PC-3 (cell line): ENCODE results near the gene DMAC2. TPM values are rescaled to one million over a fixed set of nuclear protein-coding genes. Genes with fewer than 3 reads are reported as not detected.

Experiments
- ATAC-seq: fragments of 200-7000 bp; cut with Tn5 transposase; 2 replicates; pipeline ENCODE4 v1.9.1; 2020; ENCODE audit warnings: mild to moderate bottlenecking, moderate library complexity
- BruUV-seq: library from RNA; stranded (reverse); fragments of 400-500 nt; replicated peaks from 2 replicates; lab custom pipeline; 2021; lab: Mats Ljungman, UMichigan
- CTCF ChIA-PET: fragments of 300-600 bp; sonication (Branson Sonifier 250); formaldehyde crosslinking; loops from one replicate; lab custom pipeline; 2022; ENCODE audit warnings: antibody characterized with exemption; lab: Charles Lee
- POLR2A ChIA-PET: fragments of 300-600 bp; sonication (Branson Sonifier 250); formaldehyde crosslinking; loops from one replicate; lab custom pipeline; 2022; ENCODE audit warnings: antibody characterized with exemption; ENCODE audit not compliant: unreplicated experiment; lab: Charles Lee
- DNase-seq: peaks from one replicate; pipeline ENCODE4 v3.0.0-alpha.2; 2015
- H2AFZ ChIP-seq: fragments of 300-600 bp; sonication (generic); 2 replicates; pipeline ENCODE4 v1.6.0; 2016; ENCODE audit warnings: antibody characterized with exemption, low read length
- H3F3A ChIP-seq: fragments of 300-600 bp; sonication (generic); one replicate; pipeline ENCODE4 v1.6.0; 2017; ENCODE audit warnings: antibody characterized with exemption, low read length, control low read depth, mild to moderate bottlenecking; ENCODE audit not compliant: unreplicated experiment
- H3K27ac ChIP-seq: fragments of 300-600 bp; sonication (generic); 2 replicates; pipeline ENCODE4 v1.5.1; 2016; ENCODE audit warnings: mild to moderate bottlenecking, low read length
- H3K27me3 ChIP-seq: fragments of 300-600 bp; sonication (generic); 2 replicates; pipeline ENCODE4 v1.6.1; 2016; ENCODE audit warnings: low read length, mixed read lengths
- H3K36me3 ChIP-seq: fragments of 300-600 bp; sonication (generic); 2 replicates; pipeline ENCODE4 v1.6.1; 2016; ENCODE audit warnings: low read depth, mixed run types, low read length, mixed read lengths
- H3K4me1 ChIP-seq: fragments of 300-600 bp; sonication (generic); 2 replicates; pipeline ENCODE4 v1.5.1; 2016; ENCODE audit warnings: low read length; ENCODE audit not compliant: insufficient read depth
- H3K4me2 ChIP-seq: fragments of 300-600 bp; sonication (generic); 2 replicates; pipeline ENCODE4 v1.6.0; 2016; ENCODE audit warnings: low read length
- H3K4me3 ChIP-seq: fragments of 300-600 bp; sonication (generic); 2 replicates; pipeline ENCODE4 v1.5.1; 2016; ENCODE audit warnings: mild to moderate bottlenecking, low read length, mixed read lengths
- H3K79me2 ChIP-seq: fragments of 300-600 bp; sonication (generic); 2 replicates; pipeline ENCODE4 v1.6.1; 2017; ENCODE audit warnings: low read length, mixed read lengths
- H3K9ac ChIP-seq: fragments of 300-600 bp; sonication (generic); 2 replicates; pipeline ENCODE4 v1.6.0; 2016; ENCODE audit warnings: mild to moderate bottlenecking, low read length
- H3K9me2 ChIP-seq: fragments of 300-600 bp; sonication (generic); replicated peaks from 2 replicates; pipeline ENCODE4 v1.6.1; 2016; ENCODE audit warnings: mixed run types, low read length, mixed read lengths
- H3K9me3 ChIP-seq: fragments of 300-600 bp; sonication (generic); 2 replicates; pipeline ENCODE4 v1.6.1; 2016; ENCODE audit warnings: low read length, mixed read lengths
- H4K20me1 ChIP-seq: fragments of 300-600 bp; sonication (generic); 2 replicates; pipeline ENCODE4 v1.6.1; 2016; ENCODE audit warnings: low read length, mixed read lengths
- EZH2 ChIP-seq: fragments of 300-600 bp; sonication (generic); IDR thresholded peaks from one replicate; pipeline ENCODE4 v1.6.1; 2017; ENCODE audit warnings: antibody characterized with exemption, mild to moderate bottlenecking, low read length; ENCODE audit not compliant: unreplicated experiment
- EZH2phosphoT487 ChIP-seq: fragments of 300-600 bp; sonication (generic); IDR thresholded peaks from 2 replicates; pipeline ENCODE4 v1.6.1; 2018; ENCODE audit warnings: mild to moderate bottlenecking, antibody characterized with exemption, low read length, borderline replicate concordance
- intact Hi-C: fragments of 100-400 bp; cut with micrococcal nuclease; formaldehyde crosslinking; loops from 2 replicates; pipeline ENCODE4 v1.9.0; 2023
- total RNA-seq: library from RNA; depleted of rRNA; stranded (reverse); fragments of >200 nt; gene quantifications from 2 replicates; pipeline ENCODE4 v1.2.3, GENCODE V29; 2014
- TF ChIP-seq, protein P1 (sequence below): fragments of 300-600 bp; sonication (generic); conservative IDR thresholded peaks from 2 replicates; pipeline ENCODE4 v1.5.1; 2017; ENCODE audit warnings: antibody characterized with exemption, low read depth, mild to moderate bottlenecking, low read length

Gene DMAC2
- total RNA-seq, 1 experiment from 2014 or later: 36.8 TPM

DNA sequence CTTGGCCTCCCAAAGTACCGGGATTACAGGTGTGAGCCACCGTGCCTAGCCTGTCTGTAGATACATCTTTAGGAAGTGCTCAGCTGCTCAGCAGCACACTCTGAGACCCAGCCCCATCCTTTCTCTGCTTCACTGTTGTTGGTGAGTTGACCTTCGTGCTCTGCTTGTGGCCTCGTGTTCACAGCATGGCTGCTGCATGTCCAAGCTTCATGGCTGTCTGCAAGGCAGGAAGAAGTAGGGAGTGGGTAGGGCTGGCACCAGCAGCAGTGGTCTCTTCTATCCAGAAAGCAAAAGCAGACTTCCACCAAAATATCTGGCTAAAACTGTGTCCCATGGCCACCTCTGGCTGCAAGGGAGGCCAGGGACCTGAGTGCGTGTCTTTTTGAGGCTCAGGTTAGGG, 26.8 kb downstream of the DMAC2 start:
- Histone ChIP-seq H3K9ac (no peak overlapping the region), H3K79me2 (no peaks in the 10 kb centered on the region), H3K4me1 (peaks cover 9% of the 10 kb centered on the region), H3K27ac (no peak overlapping the region), H3K36me3 (no peaks in the 10 kb centered on the region), H3K4me3 (no peak overlapping the region), H2AFZ (no peak overlapping the region), H4K20me1 (no peaks in the 10 kb centered on the region), H3K9me2 (no peaks in the 10 kb centered on the region), H3K9me3 (no peaks in the 10 kb centered on the region), H3K27me3 (no peaks in the 10 kb centered on the region), H3F3A (no peaks in the 10 kb centered on the region), H3K4me2 (no peak overlapping the region)
- POLR2A ChIA-PET: no interaction called here
- intact Hi-C loops: no loop called here
- no peak for DNase-seq
- CTCF ChIA-PET: no interaction called here
- no peak for TF ChIP-seq EZH2phosphoT487
- TF ChIP-seq, protein P1, sequence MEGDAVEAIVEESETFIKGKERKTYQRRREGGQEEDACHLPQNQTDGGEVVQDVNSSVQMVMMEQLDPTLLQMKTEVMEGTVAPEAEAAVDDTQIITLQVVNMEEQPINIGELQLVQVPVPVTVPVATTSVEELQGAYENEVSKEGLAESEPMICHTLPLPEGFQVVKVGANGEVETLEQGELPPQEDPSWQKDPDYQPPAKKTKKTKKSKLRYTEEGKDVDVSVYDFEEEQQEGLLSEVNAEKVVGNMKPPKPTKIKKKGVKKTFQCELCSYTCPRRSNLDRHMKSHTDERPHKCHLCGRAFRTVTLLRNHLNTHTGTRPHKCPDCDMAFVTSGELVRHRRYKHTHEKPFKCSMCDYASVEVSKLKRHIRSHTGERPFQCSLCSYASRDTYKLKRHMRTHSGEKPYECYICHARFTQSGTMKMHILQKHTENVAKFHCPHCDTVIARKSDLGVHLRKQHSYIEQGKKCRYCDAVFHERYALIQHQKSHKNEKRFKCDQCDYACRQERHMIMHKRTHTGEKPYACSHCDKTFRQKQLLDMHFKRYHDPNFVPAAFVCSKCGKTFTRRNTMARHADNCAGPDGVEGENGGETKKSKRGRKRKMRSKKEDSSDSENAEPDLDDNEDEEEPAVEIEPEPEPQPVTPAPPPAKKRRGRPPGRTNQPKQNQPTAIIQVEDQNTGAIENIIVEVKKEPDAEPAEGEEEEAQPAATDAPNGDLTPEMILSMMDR: no peak
- no peak for TF ChIP-seq EZH2
- BruUV-seq: no TSS peak
- no peak for ATAC-seq

DNA sequence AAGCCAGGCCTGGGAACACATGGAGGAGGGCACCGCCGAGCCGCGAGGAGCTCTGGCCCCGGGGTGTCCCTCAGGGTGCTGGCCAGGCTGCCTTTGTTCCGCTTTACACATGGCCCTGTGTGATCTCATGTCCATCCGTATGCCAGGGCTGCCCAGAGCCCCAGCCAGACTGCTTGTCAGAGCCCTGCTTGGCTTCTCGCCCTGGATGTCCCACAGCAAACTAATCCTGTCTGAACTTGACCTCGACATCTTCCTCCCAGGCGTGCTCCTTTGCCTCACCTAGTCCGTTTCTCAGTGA, 27.8 kb downstream of the DMAC2 start:
- Histone ChIP-seq H3K9ac (no peak overlapping the region), H3K27me3 (no peaks in the 10 kb centered on the region), H2AFZ (no peak overlapping the region), H3K36me3 (no peaks in the 10 kb centered on the region), H4K20me1 (no peaks in the 10 kb centered on the region), H3K9me3 (no peaks in the 10 kb centered on the region), H3K9me2 (no peaks in the 10 kb centered on the region), H3K27ac (no peak overlapping the region), H3K4me2 (no peak overlapping the region), H3K4me1 (peaks cover 9% of the 10 kb centered on the region), H3K79me2 (no peaks in the 10 kb centered on the region), H3K4me3 (no peak overlapping the region), H3F3A (no peaks in the 10 kb centered on the region)
- TF ChIP-seq EZH2 (no peak), EZH2phosphoT487 (no peak)
- TF ChIP-seq, protein P1: no peak
- ChIA-PET CTCF (no interaction called here), POLR2A (no interaction called here)
- intact Hi-C loops: no loop called here
- BruUV-seq: no TSS peak
- DNase-seq: no peak
- ATAC-seq: no peak

DNA sequence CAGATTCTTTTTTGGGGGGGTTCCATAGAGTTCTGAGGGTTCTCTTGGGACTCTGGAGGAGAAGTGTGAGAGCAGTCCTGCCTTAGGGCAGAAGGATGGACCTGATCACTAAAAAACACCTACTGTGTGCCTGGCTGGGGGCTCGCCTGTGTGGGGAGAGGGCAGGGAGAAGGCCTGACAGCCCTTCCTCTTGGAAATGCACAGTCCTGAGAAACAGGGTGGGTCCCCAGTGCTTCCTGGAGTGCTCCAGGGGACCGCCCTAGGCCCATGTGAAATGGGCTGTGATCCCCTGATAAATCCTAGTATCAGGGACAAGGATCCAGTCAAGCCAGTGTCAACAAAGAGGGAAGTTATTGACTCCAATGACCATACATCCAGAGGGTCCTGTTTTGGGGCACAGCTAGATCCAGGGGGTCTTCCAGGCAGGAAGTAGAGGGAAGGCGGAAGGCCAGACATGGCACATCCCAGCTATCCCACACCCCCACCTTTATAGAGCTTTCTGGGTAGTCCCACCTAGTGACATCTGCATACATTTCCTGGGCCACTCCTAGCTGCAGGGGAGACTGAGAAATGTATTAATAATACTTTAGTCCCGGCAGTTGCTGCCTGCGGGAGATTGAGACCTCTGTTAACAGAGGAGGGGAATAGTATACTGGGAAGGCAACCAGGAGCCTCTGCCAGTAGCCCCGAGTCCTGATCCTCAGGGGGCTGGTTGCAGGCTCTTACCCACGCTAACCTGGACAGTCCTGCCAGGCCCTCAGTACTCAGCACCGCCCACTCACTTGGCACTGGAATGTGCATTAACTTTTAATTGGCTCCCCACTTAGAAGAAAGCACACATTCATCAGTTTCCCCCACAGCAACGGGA, 28.4 kb downstream of the DMAC2 start:
- POLR2A ChIA-PET: no interaction called here
- Histone ChIP-seq H4K20me1 (no peaks in the 10 kb centered on the region), H3K27ac (no peak overlapping the region), H3K79me2 (no peaks in the 10 kb centered on the region), H3K4me3 (no peak overlapping the region), H2AFZ (no peak overlapping the region), H3K9me2 (no peaks in the 10 kb centered on the region), H3K4me2 (no peak overlapping the region), H3K4me1 (peaks cover 9% of the 10 kb centered on the region), H3K27me3 (no peaks in the 10 kb centered on the region), H3K9me3 (no peaks in the 10 kb centered on the region), H3F3A (no peaks in the 10 kb centered on the region), H3K36me3 (no peaks in the 10 kb centered on the region), H3K9ac (no peak overlapping the region)
- DNase-seq (no peak), ATAC-seq (no peak)
- CTCF ChIA-PET: no interaction called here
- TF ChIP-seq, protein P1: no peak
- no peak for TF ChIP-seq EZH2phosphoT487
- no peak for TF ChIP-seq EZH2
- BruUV-seq: no TSS peak
- intact Hi-C loops: no loop called here
